NCI-H146 treated with DMSO at 0.1 percent for 48 hours (cell line): ENCODE measurements around the gene CCDC175.

Source experiments
- DNase-seq: peaks from one replicate; lab custom pipeline; 2025; ENCODE audit not compliant: unreplicated experiment; lab: John Stamatoyannopoulos, UW

Gene CCDC175

GRCh38 chr14:59541731-59542130 is 34.9 kb downstream of the CCDC175 start:
- DNase-seq, result no peak

GRCh38 chr14:59540852-59541251 is 35.8 kb downstream of the CCDC175 start:
- no peak for DNase-seq

GRCh38 chr14:59538936-59539335 is 37.7 kb downstream of the CCDC175 start:
- DNase-seq, result no peak

- DNase-seq, result no peak
These were observed 39.1 kb downstream of the CCDC175 start for GRCh38 chr14:59537476-59537875.

- DNase-seq, result no peak
These were observed 42.1 kb downstream of the CCDC175 start for GRCh38 chr14:59534361-59534987.

- DNase-seq, result no peak
These were observed 44.2 kb downstream of the CCDC175 start for GRCh38 chr14:59532419-59532818.

- no peak for DNase-seq
These were observed 46.3 kb downstream of the CCDC175 start for GRCh38 chr14:59530349-59530748.

GRCh38 chr14:59529189-59529588 is 47.4 kb downstream of the CCDC175 start:
- DNase-seq, result no peak

GRCh38 chr14:59520224-59520623 is 56.4 kb downstream of the CCDC175 start:
- DNase-seq, result no peak

- DNase-seq, result peak; percentile 27
These were observed 64.6 kb downstream of the CCDC175 start for GRCh38 chr14:59511916-59512575.

- no peak for DNase-seq
These were observed 65.6 kb downstream of the CCDC175 start for GRCh38 chr14:59510966-59511365.

GRCh38 chr14:59510001-59510400 is 66.6 kb downstream of the CCDC175 start:
- DNase-seq, result no peak

- no peak for DNase-seq
These were observed 67.5 kb downstream of the CCDC175 start for GRCh38 chr14:59509101-59509500.

GRCh38 chr14:59507752-59508103 is 68.9 kb downstream of the CCDC175 start:
- no peak for DNase-seq

- peak; percentile 69 for DNase-seq
These were observed 69.4 kb downstream of the CCDC175 start for GRCh38 chr14:59507063-59507751.

- DNase-seq, result no peak
These were observed 73.4 kb downstream of the CCDC175 start for GRCh38 chr14:59503256-59503655.

GRCh38 chr14:59500732-59501131 is 75.9 kb downstream of the CCDC175 start:
- DNase-seq, result no peak

- no peak for DNase-seq
These were observed 84.2 kb downstream of the CCDC175 start for GRCh38 chr14:59492384-59492783.

GRCh38 chr14:59490756-59491155 is 85.9 kb downstream of the CCDC175 start:
- no peak for DNase-seq

GRCh38 chr14:59484639-59485175 is 91.9 kb downstream of the CCDC175 start:
- DNase-seq, result no peak

GRCh38 chr14:59483819-59484638 is 92.6 kb downstream of the CCDC175 start, which contains the start of the genes JKAMP and L3HYPDH:
JKAMP (plus strand) TSS chr14:59484517; CDS start chr14:59484590, 73 bp downstream.
L3HYPDH (minus strand) TSS chr14:59484408; CDS start chr14:59484316, 92 bp downstream.
- DNase-seq, result peak; percentile 66
